Endothelial cell of umbilical vein (primary cell): ENCODE measurements around the gene RBM15B. TPM values are rescaled to one million over a fixed set of nuclear protein-coding genes. Genes with fewer than 3 reads are reported as not detected.

Experiments used
- BruUV-seq: library from RNA; stranded (reverse); fragments of 400-500 nt; replicated peaks from 2 replicates; lab custom pipeline; 2021; lab: Mats Ljungman, UMichigan
- CTCF ChIA-PET: fragments of 300-600, 350-600 bp; sonication (Branson Sonifier 250); formaldehyde crosslinking; loops from one replicate; lab custom pipeline; 2021; ENCODE audit warnings: antibody characterized with exemption, inconsistent platforms; lab: Charles Lee
- POLR2A ChIA-PET: fragments of 300-600, 350-600 bp; sonication (Branson Sonifier 250); formaldehyde crosslinking; loops from one replicate; lab custom pipeline; 2021; ENCODE audit warnings: antibody characterized with exemption, inconsistent platforms; lab: Charles Lee
- DNase-seq: peaks from one replicate; pipeline ENCODE4 v3.0.0-alpha.2; 2011; ENCODE audit warnings: low read depth, low spot score
- FAIRE-seq: peaks from 2 replicates; lab custom pipeline; 2011; peaks lifted over from hg19 to GRCh38; lab: Jason Lieb, UNC
- H2AFZ ChIP-seq: 2 replicates; pipeline ENCODE4 v1.6.0; 2012; ENCODE audit warnings: low read depth, low read length, control low read depth, inconsistent platforms
- H3K27ac ChIP-seq: 2 replicates; pipeline ENCODE4 v1.5.1; 2011; ENCODE audit warnings: low read depth, mild to moderate bottlenecking, control low read depth, low read length, moderate library complexity; ENCODE audit not compliant: insufficient read depth
- H3K27me3 ChIP-seq, 2 experiments: 2 replicates each; pipeline versions ENCODE4 v1.6.0 to v1.6.1; 2011; ENCODE audit warnings: low read length in 2 of 2, mixed read lengths in 1 of 2; ENCODE audit not compliant: control insufficient read depth in 2 of 2, insufficient read depth in 2 of 2
- H3K36me3 ChIP-seq, 2 experiments: 2 replicates in 1 of 2; 3 replicates in 1 of 2; pipeline ENCODE4 v1.5.1; 2011; ENCODE audit warnings: low read length in 2 of 2, mild to moderate bottlenecking in 1 of 2, moderate library complexity in 1 of 2; ENCODE audit not compliant: control insufficient read depth in 2 of 2, insufficient read depth in 2 of 2; ENCODE audit errors: extremely low read depth in 1 of 2
- H3K4me1 ChIP-seq: 3 replicates; pipeline ENCODE4 v1.5.1; 2011; ENCODE audit warnings: mild to moderate bottlenecking, low read length; ENCODE audit not compliant: control insufficient read depth, insufficient read depth; ENCODE audit errors: extremely low read depth
- H3K4me2 ChIP-seq: 2 replicates; pipeline ENCODE4 v1.6.1; 2011; ENCODE audit warnings: low read length, control low read depth, mixed read lengths; ENCODE audit not compliant: insufficient read depth
- H3K4me3 ChIP-seq, 3 experiments: fragments of 200-600 bp in 1 of 3; sonication (generic), shearing (Covaris generic) in 1 of 3; replicated peaks in 1 of 3; 2 replicates each; pipeline ENCODE4 v1.5.1; 2011 to 2016; ENCODE audit warnings: control low read depth in 3 of 3, low read length in 3 of 3, mild to moderate bottlenecking in 2 of 3, inconsistent platforms in 1 of 3, low read depth in 1 of 3, moderate library complexity in 1 of 3; ENCODE audit not compliant: insufficient read depth in 1 of 3
- H3K79me2 ChIP-seq: 2 replicates; pipeline ENCODE4 v1.6.0; 2012; ENCODE audit warnings: low read length, inconsistent platforms; ENCODE audit not compliant: control insufficient read depth, insufficient read depth
- H3K9ac ChIP-seq: replicated peaks from 2 replicates; pipeline ENCODE3; 2011; ENCODE audit warnings: low read length, control low read depth; ENCODE audit not compliant: insufficient read depth; ENCODE audit errors: extremely low read depth
- H3K9me1 ChIP-seq: replicated peaks from 3 replicates; pipeline ENCODE4 v1.6.0; 2011; ENCODE audit warnings: mild to moderate bottlenecking, low read length; ENCODE audit not compliant: control insufficient read depth, insufficient read depth; ENCODE audit errors: extremely low read depth
- H3K9me3 ChIP-seq: replicated peaks from 2 replicates; pipeline ENCODE4 v1.5.1; 2012; ENCODE audit warnings: low read length, inconsistent platforms; ENCODE audit not compliant: control insufficient read depth, insufficient read depth
- H4K20me1 ChIP-seq: replicated peaks from 2 replicates; pipeline ENCODE3; 2011; ENCODE audit warnings: mild to moderate bottlenecking, low read length; ENCODE audit not compliant: control insufficient read depth, insufficient read depth; ENCODE audit errors: extremely low read depth
- EZH2 ChIP-seq: IDR thresholded peaks from 2 replicates; pipeline ENCODE4 v1.6.1; 2012; ENCODE audit warnings: borderline replicate concordance, low read depth, mild to moderate bottlenecking, moderate library complexity, low read length, inconsistent platforms; ENCODE audit not compliant: severe bottlenecking
- FOS ChIP-seq: IDR thresholded peaks from 2 replicates; pipeline ENCODE4 v1.6.1; 2011; ENCODE audit warnings: mild to moderate bottlenecking, low read length, moderate library complexity, borderline replicate concordance; ENCODE audit not compliant: insufficient read depth
- GATA2 ChIP-seq: IDR thresholded peaks from 2 replicates; pipeline ENCODE4 v1.7.0; 2011; ENCODE audit warnings: low read depth, mild to moderate bottlenecking, moderate library complexity, mixed read lengths, low read length; ENCODE audit not compliant: insufficient read length, insufficient read depth
- JUN ChIP-seq: IDR thresholded peaks from 2 replicates; pipeline ENCODE4 v1.6.1; 2011; ENCODE audit warnings: borderline replicate concordance, low read depth; ENCODE audit not compliant: insufficient read length, insufficient read depth
- MYC ChIP-seq: IDR thresholded peaks from one replicate; pipeline ENCODE4 v1.6.1; 2011; ENCODE audit warnings: mild to moderate bottlenecking, low read depth, low read length
- POLR2A ChIP-seq: IDR thresholded peaks from 2 replicates; pipeline ENCODE4 v1.6.1; 2012; ENCODE audit warnings: low read depth, mild to moderate bottlenecking, control low read depth, low read length
- POLR2AphosphoS5 ChIP-seq: IDR thresholded peaks from 2 replicates; pipeline ENCODE4 v1.6.1; 2012; ENCODE audit warnings: low read depth, mild to moderate bottlenecking, control low read depth, low read length, moderate library complexity; ENCODE audit not compliant: insufficient read depth
- dilution Hi-C: fragments of 300-500 bp; cut with MboI; formaldehyde crosslinking; loops from one replicate; pipeline ENCODE4 v1.15.0; 2019; ENCODE audit warnings: low sequenced_read_pairs; ENCODE audit not compliant: extremely low pct_ligation_motif_present
- intact Hi-C: fragments of 100-400 bp; cut with micrococcal nuclease; formaldehyde crosslinking; loops from one replicate; pipeline ENCODE4 v1.10.0; 2022
- polyA plus RNA-seq, 4 experiments: library from polyadenylated mRNA; depleted of rRNA in 3 of 4; stranded (reverse) in 3 of 4; unstranded in 1 of 4; fragments of >200 nt; gene quantifications; 2 replicates each; pipeline versions ENCODE4 v1.2.1 to v1.2.3, GENCODE V29; 2011 to 2012; ENCODE audit warnings: missing spikeins in 1 of 4
- total RNA-seq: library from RNA; stranded (reverse); gene quantifications from 2 replicates; pipeline ENCODE4 v1.2.3, GENCODE V29; 2021
- TF ChIP-seq, protein P1 (sequence below), 2 donors: IDR thresholded peaks; 1 replicate in 1 of 2; 2 replicates in 1 of 2; pipeline ENCODE4 v1.5.1; 2011; ENCODE audit warnings: low read length in 2 of 2, mild to moderate bottlenecking in 2 of 2, moderate library complexity in 2 of 2, control low read depth in 1 of 2, inconsistent platforms in 1 of 2, low read depth in 1 of 2; ENCODE audit not compliant: insufficient read depth in 1 of 2; ENCODE audit errors: extremely low read depth in 1 of 2
- TF ChIP-seq, protein P2 (sequence below): IDR thresholded peaks from 2 replicates; pipeline ENCODE4 v1.6.1; 2011; ENCODE audit not compliant: insufficient read depth, insufficient read length

The RBM15B gene
- total and polyA plus RNA-seq, 2 donors (not counting 3 experiments of a cell fraction or from before 2014, with no cell fraction given) = 19.9 to 39.1 TPM

- Histone ChIP-seq H3K9ac (no peak overlapping the region), H3K4me2 (no peak overlapping the region), H3K4me3 (no peak overlapping the region), H3K79me2 (no peaks in the 10 kb centered on the region), H3K27ac (no peak overlapping the region), H2AFZ (no peak overlapping the region), H3K36me3 (no peaks in the 10 kb centered on the region), H3K4me1 (no peaks in the 10 kb centered on the region), H4K20me1 (no peaks in the 10 kb centered on the region), H3K27me3 (no peaks in the 10 kb centered on the region), H3K9me3 (no peaks in the 10 kb centered on the region), H3K9me1 (no peaks in the 10 kb centered on the region)
- no peak for FAIRE-seq
- DNase-seq = no peak
- ChIA-PET CTCF (interaction anchor here (1.7 kb wide), 1 partner anchor 46 kb away, joined by 4 read pairs; no protein-coding TSS in a partner anchor), POLR2A (no interaction called here)
- intact Hi-C loops = no loop called here
- TF ChIP-seq EZH2 (no peak), JUN (no peak), FOS (no peak), MYC (no peak), GATA2 (no peak), POLR2A (no peak), POLR2AphosphoS5 (no peak)
- TF ChIP-seq, protein P1, sequence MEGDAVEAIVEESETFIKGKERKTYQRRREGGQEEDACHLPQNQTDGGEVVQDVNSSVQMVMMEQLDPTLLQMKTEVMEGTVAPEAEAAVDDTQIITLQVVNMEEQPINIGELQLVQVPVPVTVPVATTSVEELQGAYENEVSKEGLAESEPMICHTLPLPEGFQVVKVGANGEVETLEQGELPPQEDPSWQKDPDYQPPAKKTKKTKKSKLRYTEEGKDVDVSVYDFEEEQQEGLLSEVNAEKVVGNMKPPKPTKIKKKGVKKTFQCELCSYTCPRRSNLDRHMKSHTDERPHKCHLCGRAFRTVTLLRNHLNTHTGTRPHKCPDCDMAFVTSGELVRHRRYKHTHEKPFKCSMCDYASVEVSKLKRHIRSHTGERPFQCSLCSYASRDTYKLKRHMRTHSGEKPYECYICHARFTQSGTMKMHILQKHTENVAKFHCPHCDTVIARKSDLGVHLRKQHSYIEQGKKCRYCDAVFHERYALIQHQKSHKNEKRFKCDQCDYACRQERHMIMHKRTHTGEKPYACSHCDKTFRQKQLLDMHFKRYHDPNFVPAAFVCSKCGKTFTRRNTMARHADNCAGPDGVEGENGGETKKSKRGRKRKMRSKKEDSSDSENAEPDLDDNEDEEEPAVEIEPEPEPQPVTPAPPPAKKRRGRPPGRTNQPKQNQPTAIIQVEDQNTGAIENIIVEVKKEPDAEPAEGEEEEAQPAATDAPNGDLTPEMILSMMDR (IDR thresholded peaks at IDR 0.05; ENCODE audit: extremely low read depth in 1 of 2, insufficient read depth in 1 of 2, low read depth in 1 of 2, low read length in 2 of 2) = no peak
- TF ChIP-seq, protein P2, sequence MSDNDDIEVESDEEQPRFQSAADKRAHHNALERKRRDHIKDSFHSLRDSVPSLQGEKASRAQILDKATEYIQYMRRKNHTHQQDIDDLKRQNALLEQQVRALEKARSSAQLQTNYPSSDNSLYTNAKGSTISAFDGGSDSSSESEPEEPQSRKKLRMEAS = no peak
- no TSS peak for BruUV-seq
- dilution Hi-C loops = no loop called here
These were observed 33.2 kb upstream of the RBM15B start for GRCh38 chr3:51357856-51358255.
